GM19023 (cell line): ENCODE measurements around the gene ITPR2.
"Not testable (repeated sequence)": the region's sequence is repeated elsewhere in the genome, so short reads cannot be mapped to it uniquely, and the experiment has no call there.

ENCODE experiments used
- ATAC-seq: cut with Tn5 transposase; IDR thresholded peaks from one replicate; pipeline ENCODE4 v1.9.1; 2021; ENCODE audit warnings: mild to moderate bottlenecking, moderate library complexity; ENCODE audit not compliant: unreplicated experiment

ITPR2 gene

DNA sequence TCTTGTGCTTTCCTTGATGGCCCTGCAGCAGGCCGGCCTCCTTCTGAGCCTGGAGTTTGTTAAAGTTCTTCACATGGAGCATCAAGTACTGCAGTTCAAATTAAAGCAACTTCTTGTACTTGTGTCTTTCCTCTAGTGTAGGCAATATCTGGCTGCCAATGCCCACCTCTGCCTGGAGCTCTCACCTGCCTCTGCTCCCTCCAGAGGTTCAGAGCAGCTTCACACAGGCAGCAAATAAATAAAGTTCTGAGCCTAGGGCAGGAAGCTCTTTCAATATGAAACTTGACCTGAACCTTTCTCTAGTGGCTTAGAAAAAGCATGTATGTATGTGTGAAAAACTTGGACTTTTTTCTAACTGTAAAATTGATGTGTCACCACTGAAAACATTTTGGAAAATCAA, 65.9 kb downstream of the ITPR2 start:
- ATAC-seq, result no peak

DNA sequence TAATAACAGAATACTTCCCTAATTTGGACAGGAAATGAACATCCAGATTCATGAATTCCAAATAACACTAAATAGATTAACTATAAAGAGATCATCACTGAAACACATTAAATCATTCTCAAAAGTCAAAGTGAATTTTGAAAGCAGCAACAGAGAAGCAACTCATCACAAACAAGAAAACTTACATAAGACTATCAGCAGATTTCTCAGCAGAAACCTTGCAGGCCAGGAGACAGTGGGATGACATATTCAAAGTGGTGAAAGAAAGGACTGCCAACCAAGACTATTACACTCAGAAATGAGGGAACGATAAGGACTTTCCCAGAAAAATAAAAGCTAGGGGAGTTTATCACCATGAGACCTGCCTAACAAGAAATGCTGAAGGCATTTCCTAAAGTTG, 70.8 kb downstream of the ITPR2 start:
- ATAC-seq, result no peak

DNA sequence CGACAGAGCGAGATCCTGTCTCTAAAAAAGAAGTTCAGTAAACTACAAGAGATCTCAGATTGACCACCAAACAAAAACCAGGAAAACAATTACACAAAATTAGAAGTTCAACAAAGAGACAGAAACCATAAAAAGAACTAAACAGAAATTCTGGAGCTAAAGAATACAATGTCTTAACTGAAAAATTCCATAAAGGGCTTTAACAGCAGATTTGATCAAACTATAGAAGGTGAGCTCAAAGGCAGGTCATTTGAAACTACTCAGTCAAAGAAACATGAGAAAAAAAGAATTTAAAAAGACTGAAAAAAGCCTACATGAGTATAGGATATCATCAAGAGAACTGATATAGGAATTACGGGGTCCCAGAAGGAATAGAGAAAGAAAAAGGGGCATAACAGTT, 71.2 kb downstream of the ITPR2 start:
- ATAC-seq, result no peak

DNA sequence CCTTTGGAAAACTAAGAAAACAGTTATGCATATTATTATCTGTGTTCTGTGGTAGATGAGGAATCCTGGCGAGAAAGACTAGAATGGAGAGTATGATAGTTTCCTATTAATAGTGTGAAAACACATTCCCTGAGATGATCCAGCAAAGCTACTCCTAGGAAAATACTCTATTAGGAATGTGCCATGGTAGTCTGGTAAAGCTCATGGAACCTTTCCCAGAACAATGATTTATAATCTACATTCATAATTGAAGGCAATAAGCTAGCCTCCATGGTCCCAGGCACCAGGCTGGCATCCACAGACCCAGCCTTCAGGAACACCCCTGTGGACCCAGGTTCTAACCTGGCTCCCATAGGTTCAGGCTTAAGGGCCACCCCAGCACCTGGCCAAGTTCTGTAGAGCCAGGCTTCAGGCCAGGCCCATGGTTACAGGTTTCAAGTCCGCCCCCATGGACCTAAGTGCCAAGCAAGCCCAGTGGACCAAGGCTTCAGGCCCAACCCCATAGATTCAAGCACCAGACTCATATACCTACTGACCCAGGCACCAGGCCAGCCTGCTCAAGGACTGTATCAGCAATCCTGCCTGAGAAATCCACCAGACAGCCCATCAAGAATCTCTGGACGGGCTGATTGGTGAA, 72.2 kb downstream of the ITPR2 start:
- no peak for ATAC-seq

DNA sequence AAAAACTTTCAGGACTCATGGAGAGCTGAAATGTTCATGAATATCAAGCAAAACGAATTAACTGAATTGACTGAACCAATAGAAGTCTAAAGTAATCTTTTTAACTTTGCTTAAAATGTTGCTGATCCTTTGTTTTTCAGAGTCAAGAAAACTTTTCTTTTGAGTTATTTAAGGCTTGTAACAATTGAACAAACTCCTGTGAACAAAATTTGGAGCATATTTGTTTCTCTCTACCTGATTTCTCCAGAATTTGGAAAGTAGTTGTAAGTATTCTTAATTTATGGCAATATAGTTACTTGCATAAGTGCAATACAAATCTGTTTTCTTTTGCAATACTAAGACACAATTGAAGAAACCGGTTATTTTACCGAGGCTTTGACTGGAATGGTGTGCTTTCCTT, 77.6 kb downstream of the ITPR2 start:
- ATAC-seq, result not testable (repeated sequence)

DNA sequence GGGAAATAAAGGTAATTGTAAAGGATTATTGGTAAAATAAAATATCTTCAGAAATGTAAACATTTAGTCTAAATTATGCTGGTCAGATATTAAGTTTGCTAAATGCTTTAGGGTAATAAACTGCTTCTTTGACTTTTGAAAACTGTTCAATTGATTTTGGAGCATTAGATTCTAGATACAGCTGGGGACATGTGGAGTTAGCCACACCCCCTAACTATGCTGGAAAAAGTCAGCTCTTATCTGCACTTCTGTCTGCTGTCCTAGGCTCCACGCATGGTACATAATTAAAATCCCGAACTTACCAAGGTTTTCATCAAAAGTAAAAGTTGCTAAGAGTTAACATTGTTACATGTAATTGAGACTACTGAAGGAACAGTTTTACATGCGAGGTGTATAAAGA, 78.8 kb downstream of the ITPR2 start:
- no peak for ATAC-seq

DNA sequence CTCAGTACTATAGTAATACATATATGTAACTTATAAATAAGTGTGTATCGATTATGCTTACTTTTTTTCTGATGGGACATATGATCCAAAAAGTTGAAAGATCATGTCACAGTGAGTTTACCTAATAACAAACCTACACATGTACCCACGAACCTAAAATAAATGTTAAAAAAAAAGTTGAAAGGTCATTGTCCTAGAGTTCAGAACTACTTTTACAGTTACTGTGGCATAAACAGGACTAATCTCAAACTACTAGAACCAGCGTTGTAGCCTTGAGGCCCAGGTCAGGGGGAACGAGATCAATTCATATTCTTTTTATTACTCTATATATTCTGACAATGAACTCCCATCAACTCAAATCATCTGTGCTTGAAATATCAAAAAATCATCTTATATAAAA, 81.8 kb downstream of the ITPR2 start:
- ATAC-seq, result no peak

DNA sequence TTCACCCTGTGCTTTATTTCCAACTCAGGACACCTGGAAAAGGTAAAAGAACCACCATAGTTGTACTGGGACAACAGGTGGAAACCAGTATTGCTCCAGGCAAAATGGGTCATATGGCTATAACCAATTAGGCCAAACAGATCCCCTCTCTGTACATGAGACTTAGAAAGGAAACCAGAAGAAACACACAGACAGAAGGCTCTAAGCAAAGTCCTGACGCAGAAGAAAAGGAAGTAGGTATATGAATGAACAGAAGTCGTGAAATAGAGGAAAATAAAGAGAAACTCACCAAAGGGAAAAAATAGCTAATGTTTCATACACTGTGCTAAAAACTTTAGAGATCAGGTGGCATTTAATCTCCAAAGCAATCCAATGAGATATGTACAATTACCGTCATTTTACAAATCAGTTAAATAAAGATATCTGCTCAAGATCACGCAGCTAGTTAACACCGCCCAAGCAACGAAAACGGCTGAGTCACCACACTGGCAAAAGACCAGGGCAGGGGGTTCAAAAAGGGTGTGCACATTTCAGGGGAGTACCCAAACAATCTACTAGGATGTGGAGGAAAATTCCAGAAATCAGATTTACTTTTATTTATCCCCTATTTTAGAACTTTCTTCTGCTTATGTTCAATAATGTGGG, 82.3 kb downstream of the ITPR2 start:
- peak; percentile 46 for ATAC-seq

DNA sequence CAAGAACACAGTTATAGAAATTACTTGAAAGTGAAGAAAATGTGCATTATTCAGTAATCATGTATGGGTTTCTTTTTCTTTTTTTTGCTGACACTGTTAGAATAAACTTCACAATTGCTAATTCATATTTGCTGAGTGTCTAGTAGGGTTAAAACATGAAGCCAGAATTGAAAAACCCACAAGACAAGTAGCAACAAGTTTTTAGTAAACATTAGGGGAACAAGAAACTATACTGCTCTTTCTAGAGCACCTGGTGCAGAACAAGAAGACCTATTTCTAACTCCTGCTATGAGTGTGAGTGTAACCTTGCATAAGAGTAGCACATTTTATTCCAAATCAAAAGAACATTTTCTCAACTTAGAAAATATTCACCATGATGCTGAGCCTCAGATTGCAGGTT, 83.2 kb downstream of the ITPR2 start:
- peak; percentile 73 for ATAC-seq

DNA sequence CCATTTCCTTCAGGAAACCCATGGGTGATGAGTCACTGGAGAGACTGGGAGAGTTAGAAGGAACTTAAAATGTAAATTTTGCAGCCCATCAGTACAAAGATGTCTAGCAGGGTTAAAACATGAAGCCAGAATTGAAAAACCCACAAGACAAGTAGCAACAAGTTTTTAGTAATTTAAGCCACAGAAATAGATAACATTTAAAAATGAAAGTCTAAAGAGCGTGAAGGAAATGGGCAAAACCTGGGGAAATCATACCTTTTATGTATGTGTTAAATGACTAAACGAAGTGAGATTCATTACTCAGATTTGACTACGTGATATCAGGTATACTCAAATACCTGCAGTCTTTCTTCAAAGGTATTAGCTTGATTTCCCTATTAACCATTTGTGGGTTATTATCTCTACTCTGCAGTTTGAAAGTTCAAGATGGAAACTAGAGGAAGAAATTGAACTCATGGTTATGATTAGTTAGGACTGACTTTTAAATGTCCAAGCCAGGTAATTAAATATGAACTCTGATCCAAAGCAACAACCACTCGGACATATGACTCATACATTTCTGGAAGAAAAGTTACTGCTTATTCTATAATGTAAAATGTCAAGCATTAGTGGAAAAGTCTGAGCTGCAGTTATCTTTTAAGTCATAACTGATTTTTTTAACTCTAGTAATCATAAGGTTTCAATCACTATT, 84.1 kb downstream of the ITPR2 start:
- peak; percentile 33 for ATAC-seq

DNA sequence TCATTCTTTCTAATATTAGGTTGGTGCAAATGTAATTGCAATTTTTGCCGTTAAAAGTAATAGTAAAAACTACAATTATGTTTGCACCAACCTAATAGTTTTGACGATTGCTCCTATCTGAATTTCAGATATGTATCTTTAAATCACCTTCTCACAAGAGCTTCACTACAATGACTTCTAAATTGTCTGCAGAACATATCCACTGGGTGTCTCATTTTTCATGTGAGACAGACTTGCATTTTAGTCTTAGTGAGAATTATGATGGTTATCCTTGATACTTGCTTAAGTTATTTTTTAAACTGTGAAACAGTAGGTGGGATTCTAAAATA, 84.6 kb downstream of the ITPR2 start:
- peak; percentile 15 for ATAC-seq

DNA sequence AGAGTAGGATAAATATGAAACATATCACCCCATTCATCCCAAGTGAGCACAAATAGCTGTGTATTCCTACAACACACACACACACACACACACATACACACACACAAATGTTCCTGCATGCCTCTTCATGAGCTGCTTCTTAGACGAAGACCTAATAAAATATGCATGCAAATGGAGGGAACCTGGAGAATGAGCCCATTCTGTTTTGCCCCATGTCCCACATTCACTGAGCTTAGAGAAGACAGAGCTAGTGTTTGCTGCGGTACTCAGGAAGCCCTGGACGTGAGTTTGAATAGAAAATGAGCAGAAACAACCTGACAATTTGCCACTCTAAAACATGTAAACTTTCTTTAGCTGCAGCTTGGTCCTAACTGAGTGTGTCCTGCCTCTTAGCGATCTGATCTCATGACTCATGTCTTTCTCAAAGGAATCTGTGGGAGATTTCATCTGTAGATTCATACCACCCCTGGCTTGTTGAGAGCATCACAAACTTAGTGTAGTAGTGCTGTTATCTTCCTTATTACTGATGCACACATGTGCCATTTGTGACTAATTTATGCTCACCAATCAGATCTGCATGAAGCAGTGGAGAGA, 86.8 kb downstream of the ITPR2 start:
- ATAC-seq, result no peak

DNA sequence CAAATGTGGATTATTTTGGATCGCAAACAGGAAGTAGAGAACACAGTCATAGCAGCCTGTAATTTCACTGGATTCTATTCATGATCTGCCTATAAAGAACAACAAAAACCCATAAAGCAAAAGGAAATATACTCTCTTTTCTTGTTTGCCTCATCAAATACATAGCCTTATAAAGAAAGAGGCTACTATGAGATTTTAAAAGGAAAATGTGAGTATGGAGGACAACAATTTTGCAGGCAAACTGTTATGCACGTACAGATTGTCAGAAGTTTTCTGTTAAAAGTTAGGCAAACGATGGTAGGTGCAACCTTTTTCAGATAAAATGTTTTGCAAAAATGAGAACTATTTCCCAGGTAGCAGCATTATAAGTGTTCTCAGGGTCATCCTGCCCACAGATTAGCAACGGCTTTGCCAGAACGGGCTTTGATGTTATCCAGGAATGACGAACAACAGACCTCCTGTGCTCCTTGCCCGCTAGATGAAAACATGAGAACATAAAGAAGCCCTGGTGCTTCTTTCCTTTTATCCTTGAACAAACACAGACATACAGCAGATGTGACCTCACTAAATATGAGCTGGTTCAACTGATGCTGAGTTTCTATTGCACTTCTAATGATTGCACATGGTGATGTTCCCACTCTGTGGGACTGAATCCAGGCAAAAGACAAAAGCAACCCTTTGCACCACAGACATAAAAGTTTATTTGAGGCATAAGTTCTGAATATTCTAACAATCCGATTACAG, 88.1 kb downstream of the ITPR2 start:
- ATAC-seq, result no peak

DNA sequence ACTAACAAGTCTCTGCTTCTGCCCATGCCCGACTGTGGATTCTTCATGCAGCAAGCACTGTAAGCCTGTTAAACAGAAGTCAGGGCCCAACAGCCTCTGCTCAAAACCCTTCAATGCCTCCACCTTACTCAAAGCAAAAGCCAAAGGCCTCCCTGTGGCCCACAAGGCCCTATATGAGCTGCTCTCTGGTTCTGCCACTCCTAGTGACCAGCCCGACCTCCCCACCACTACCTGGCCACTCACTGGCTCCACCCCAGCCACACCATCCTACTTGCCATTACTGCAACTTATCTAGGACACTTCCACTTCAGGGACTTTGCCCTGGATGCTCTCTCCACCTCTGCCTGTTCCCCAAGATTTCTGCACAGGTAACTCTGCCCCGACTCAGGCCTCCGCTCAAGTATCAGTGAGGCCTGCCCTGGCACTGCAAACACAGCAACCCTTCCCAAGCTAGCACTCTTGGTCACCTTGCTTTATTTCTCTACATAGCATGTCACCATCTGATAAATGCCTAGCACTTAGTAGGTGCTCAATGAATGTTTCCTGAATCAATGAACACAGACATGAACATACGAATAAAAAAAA, 88.9 kb downstream of the ITPR2 start:
- no peak for ATAC-seq

DNA sequence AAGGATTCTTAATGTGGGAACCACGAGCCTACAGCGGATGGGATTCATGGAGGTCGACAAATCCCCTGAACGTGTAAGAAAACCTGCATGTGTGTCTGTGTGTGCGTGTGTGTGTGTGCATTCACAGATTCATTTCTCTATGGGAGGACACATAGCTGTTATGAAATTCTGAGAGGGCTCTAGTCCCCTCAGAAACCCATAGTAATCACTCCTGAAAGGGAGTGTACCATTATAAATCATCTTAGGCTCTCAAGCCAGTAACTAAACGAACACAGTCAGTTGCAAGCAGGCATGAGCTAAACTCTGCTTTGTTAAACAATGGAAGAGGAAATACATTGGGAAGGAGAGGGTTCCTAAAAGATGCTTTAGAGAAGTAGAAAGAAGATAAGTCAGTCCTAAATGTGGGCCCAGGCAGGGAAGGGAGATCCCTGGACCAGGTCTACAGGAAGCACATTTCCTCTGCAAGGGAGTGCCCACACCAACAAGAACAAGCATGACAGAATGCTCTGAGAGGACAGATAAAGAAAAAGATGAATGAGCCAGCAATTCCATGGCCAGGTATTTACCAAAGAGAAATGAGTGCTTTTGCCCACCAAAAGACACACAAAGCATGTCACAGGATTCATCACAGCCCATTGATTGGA, 91.3 kb downstream of the ITPR2 start:
- ATAC-seq, result no peak

DNA sequence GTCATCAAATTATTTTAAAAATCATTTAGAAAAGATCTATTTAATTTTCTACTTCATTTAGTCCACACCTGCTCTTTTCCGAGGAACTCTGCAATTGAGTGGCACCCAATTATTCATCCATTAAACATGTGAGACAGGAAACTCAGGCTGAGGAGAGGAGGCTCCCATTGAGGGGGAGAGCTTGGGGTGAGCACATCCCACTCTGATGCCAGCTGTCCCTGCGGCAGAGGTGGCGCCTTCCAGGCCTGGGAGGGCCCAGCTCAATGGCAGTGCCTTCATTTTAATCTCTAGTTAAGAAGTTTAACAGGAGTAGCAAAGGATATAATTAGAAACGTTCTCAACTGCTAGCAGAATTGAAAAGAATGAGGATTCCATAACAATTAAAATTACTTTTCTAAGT, 92.0 kb downstream of the ITPR2 start:
- no peak for ATAC-seq

DNA sequence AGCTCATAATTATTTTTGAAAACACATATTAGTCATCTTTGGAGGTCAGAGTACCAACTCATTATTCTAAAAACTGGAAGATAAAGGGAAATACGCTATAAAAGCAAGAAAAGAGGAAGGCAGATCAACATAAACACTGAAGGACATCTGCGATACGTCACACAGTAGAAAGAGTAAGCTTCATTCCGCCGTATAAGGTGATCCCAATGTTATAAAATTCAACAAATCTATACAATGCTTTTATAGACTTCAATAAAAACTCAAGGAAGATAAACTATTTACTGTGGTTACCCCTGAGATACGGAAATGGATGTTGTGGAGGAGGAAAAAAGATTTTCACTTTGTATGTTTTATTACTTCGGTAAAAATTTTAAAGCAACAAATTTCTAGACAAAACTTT, 92.6 kb downstream of the ITPR2 start:
- no peak for ATAC-seq

DNA sequence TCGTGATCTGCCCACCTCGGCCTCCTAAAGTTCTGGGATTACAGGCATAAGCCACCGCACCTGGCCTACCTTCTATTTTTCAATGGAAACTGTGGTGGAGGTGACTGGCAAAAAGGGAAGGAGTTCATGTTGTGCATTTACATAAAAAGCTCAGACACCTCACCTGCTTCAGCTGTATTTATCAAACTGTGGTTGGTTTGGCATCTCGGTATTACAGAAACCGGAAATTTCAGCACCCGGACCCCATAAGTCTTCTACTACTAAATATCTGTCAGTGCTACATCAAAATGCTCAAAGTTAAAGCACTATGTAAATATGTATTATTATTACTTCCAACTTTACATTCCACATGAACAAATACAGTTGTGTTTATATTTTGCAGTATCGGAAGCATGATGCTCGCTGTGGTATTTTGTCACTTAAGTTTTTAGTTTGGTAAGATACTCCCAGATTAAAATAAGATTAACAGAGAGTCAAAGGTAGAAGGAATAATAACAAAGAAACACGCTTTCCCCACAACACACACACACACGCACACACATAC, 95.4 kb downstream of the ITPR2 start:
- no peak for ATAC-seq

DNA sequence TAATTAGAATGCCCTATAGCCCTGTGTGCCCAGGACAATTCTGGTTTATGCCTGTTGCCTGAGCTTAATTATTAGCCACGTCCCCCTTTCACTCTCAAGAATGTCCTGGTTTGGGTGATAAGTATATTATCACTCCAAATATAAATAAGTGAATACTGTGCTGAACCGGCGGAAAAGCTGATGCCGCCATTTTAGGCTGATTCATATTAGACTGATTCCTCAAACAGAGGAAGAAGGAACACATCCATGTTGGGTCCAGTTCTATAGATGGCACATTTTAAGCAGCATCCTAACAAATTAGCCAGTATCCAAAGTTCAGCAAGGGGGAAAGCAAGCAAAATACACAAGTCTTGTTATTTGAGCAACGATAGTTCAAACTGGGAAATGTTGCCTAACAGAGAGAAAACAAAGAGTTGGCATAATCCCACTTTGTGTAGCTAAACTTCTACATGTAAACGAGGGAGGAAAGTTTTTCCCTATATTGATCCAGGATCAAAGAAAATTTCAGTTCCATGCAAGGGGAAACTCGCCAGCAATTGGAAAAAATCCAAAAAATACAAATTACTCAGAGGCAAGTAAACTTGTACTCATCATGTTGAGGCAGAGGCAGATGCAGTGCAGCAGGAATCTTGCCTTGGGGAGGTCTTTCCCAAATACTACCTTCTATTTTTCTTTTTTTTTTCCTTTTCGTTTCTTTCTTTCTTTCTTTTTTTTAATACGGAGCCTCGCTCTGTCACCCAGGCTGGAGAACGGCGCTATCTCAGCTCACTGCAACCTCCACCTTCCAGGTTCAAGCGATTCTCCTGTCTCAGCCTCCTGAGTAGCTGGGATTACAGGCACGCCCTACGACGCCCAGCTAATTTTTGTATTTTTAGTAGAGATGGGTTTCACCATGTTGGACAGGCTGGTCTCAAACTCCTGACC, 96.2 kb downstream of the ITPR2 start:
- no peak for ATAC-seq
